BE2C (cell line): ENCODE data around the gene ARHGAP30.

Source experiments
- DNase-seq: peaks from one replicate; pipeline ENCODE4 v3.0.0-alpha.2; 2020
- H3K27me3 ChIP-seq: fragments of 250-450 bp; sonication (Bioruptor Pico); 2 replicates; pipeline ENCODE4 v1.5.1; 2020; ENCODE audit warnings: mild to moderate bottlenecking
- H3K36me3 ChIP-seq: fragments of 250-450 bp; sonication (Bioruptor Pico); 2 replicates; pipeline ENCODE4 v1.5.1; 2020; ENCODE audit warnings: mild to moderate bottlenecking
- H3K4me1 ChIP-seq: fragments of 250-450 bp; sonication (Bioruptor Pico); 2 replicates; pipeline ENCODE4 v1.5.1; 2020
- H3K4me3 ChIP-seq: 2 replicates; pipeline ENCODE4 v1.5.1; 2011; ENCODE audit warnings: low read depth, low read length
- H3K9me3 ChIP-seq: fragments of 250-450 bp; sonication (Bioruptor Pico); 2 replicates; pipeline ENCODE4 v1.5.1; 2020
- CTCF ChIP-seq: IDR thresholded peaks from 2 replicates; pipeline ENCODE4 v1.5.1; 2012; ENCODE audit warnings: mild to moderate bottlenecking, low read depth, low read length

The ARHGAP30 gene

GRCh38 chr1:161091093-161091492, 21.4 kb upstream of the ARHGAP30 start:
- Histone ChIP-seq H3K4me1 (no peaks in the 10 kb centered on the region), H3K27me3 (no peaks in the 10 kb centered on the region), H3K4me3 (no peak overlapping the region), H3K9me3 (no peaks in the 10 kb centered on the region), H3K36me3 (no peaks in the 10 kb centered on the region)
- DNase-seq: no peak
- TF ChIP-seq CTCF: no peak

GRCh38 chr1:161090617-161091016, 20.9 kb upstream of the ARHGAP30 start:
- Histone ChIP-seq H3K9me3 (no peaks in the 10 kb centered on the region), H3K36me3 (no peaks in the 10 kb centered on the region), H3K27me3 (no peaks in the 10 kb centered on the region), H3K4me1 (no peaks in the 10 kb centered on the region), H3K4me3 (no peak overlapping the region)
- DNase-seq: no peak
- TF ChIP-seq CTCF: no peak

GRCh38 chr1:161089938-161090337, 20.2 kb upstream of the ARHGAP30 start:
- H3K4me3 ChIP-seq: no peak overlapping the region
- H3K27me3 ChIP-seq: no peaks in the 10 kb centered on the region
- H3K4me1 ChIP-seq: no peaks in the 10 kb centered on the region
- H3K36me3 ChIP-seq: no peaks in the 10 kb centered on the region
- no peaks in the 10 kb centered on the region for H3K9me3 ChIP-seq
- no peak for TF ChIP-seq CTCF
- no peak for DNase-seq

- Histone ChIP-seq H3K9me3 (no peaks in the 10 kb centered on the region), H3K4me1 (no peaks in the 10 kb centered on the region), H3K4me3 (no peak within 1 kb of the TSS)
Measured at GRCh38 chr1:161089251-161089924, 19.7 kb upstream of the ARHGAP30 start, which contains the start of gene NECTIN4. Gene NECTIN4, minus strand, starts transcription at chr1:161089558. Its CDS starts 262 bp downstream, at chr1:161089296.

GRCh38 chr1:161088587-161089110, 19.0 kb upstream of the ARHGAP30 start:
- no peak for TF ChIP-seq CTCF
- no peak overlapping the region for H3K4me3 ChIP-seq
- no peaks in the 10 kb centered on the region for H3K27me3 ChIP-seq
- H3K9me3 ChIP-seq: no peaks in the 10 kb centered on the region
- no peaks in the 10 kb centered on the region for H3K36me3 ChIP-seq
- DNase-seq: no peak
- H3K4me1 ChIP-seq: peaks cover under 1% of the 10 kb centered on the region; the same call in 1 of the 2 replicates

More at GRCh38 chr1:161089251-161089924, 19.7 kb upstream of the ARHGAP30 start, which contains the start of gene NECTIN4:
- Histone ChIP-seq H3K27me3 (no peaks in the 10 kb centered on the region), H3K36me3 (no peaks in the 10 kb centered on the region)
- DNase-seq: no peak
- no peak for TF ChIP-seq CTCF

GRCh38 chr1:161086457-161086856, 16.8 kb upstream of the ARHGAP30 start:
- Histone ChIP-seq H3K27me3 (no peaks in the 10 kb centered on the region), H3K4me3 (no peak overlapping the region), H3K4me1 (peaks cover 5% of the 10 kb centered on the region; the same call in 1 of the 2 replicates), H3K9me3 (no peaks in the 10 kb centered on the region), H3K36me3 (no peaks in the 10 kb centered on the region)
- DNase-seq: no peak
- TF ChIP-seq CTCF: no peak
